Hepatocyte (in vitro differentiated cells): Measurements from ENCODE around the gene ARID3A. TPM values are rescaled to one million over a fixed set of nuclear protein-coding genes. Genes with fewer than 3 reads are reported as not detected.

Experiments
- DNase-seq: peaks from one replicate; pipeline ENCODE4 v3.0.0-alpha.2; 2016; ENCODE audit warnings: low spot score
- H2AFZ ChIP-seq: fragments of 200-600 bp; sonication (generic); 2 replicates; pipeline ENCODE4 v1.6.0; 2016; ENCODE audit warnings: antibody characterized with exemption, mild to moderate bottlenecking
- H3K27ac ChIP-seq: fragments of 200-600 bp; sonication (generic); 2 replicates; pipeline ENCODE4 v1.5.1; 2016; ENCODE audit warnings: mild to moderate bottlenecking
- H3K27me3 ChIP-seq: fragments of 200-600 bp; sonication (generic); 2 replicates; pipeline ENCODE4 v1.6.1; 2016
- H3K36me3 ChIP-seq: fragments of 200-600 bp; sonication (generic); replicated peaks from 2 replicates; pipeline ENCODE4 v1.5.1; 2016; ENCODE audit warnings: low read depth; ENCODE audit not compliant: insufficient read depth
- H3K4me1 ChIP-seq: fragments of 200-600 bp; sonication (generic); 2 replicates; pipeline ENCODE4 v1.5.1; 2016; ENCODE audit warnings: mild to moderate bottlenecking, moderate library complexity; ENCODE audit not compliant: insufficient read depth
- H3K4me2 ChIP-seq: fragments of 200-600 bp; sonication (generic); 2 replicates; pipeline ENCODE4 v1.6.0; 2016
- H3K4me3 ChIP-seq: fragments of 200-600 bp; sonication (generic); 2 replicates; pipeline ENCODE4 v1.5.1; 2016; ENCODE audit warnings: mild to moderate bottlenecking
- H3K79me2 ChIP-seq: fragments of 200-600 bp; sonication (generic); 2 replicates; pipeline ENCODE4 v1.6.0; 2017; ENCODE audit warnings: mild to moderate bottlenecking
- H3K9me2 ChIP-seq: fragments of 200-600 bp; sonication (generic); replicated peaks from 2 replicates; pipeline ENCODE4 v1.6.0; 2017; ENCODE audit warnings: mild to moderate bottlenecking; ENCODE audit not compliant: insufficient read depth
- H3K9me3 ChIP-seq: fragments of 200-600 bp; sonication (generic); 2 replicates; pipeline ENCODE4 v1.5.1; 2016; ENCODE audit warnings: low read depth, mild to moderate bottlenecking
- H4K20me1 ChIP-seq: fragments of 200-600 bp; sonication (generic); 2 replicates; pipeline ENCODE4 v1.6.0; 2016; ENCODE audit warnings: mild to moderate bottlenecking; ENCODE audit not compliant: insufficient read depth, poor library complexity, severe bottlenecking
- CTCF ChIP-seq: fragments of 200-600 bp; sonication (generic); IDR thresholded peaks from 2 replicates; pipeline ENCODE4 v1.5.1; 2016; ENCODE audit warnings: antibody characterized with exemption, mild to moderate bottlenecking; ENCODE audit not compliant: poor library complexity
- EZH2 ChIP-seq: fragments of 200-600 bp; sonication (generic); IDR thresholded peaks from 2 replicates; pipeline ENCODE4 v1.6.1; 2016; ENCODE audit warnings: antibody characterized with exemption, mild to moderate bottlenecking, borderline replicate concordance
- EZH2phosphoT487 ChIP-seq: fragments of 200-600 bp; sonication (generic); IDR thresholded peaks from one replicate; pipeline ENCODE4 v1.6.1; 2018; ENCODE audit warnings: antibody characterized with exemption, mild to moderate bottlenecking, low read depth, moderate library complexity; ENCODE audit not compliant: unreplicated experiment, severe bottlenecking
- WGBS: methylation state at CpG from one replicate; pipeline ENCODE4 v1.1.6; 2016; ENCODE audit warnings: low lambda C conversion rate; ENCODE audit errors: missing lambda C conversion rate; 5-methylcytosine and 5-hydroxymethylcytosine counted together
- polyA plus RNA-seq: library from polyadenylated mRNA; unstranded; fragments of >200 nt; fragmentation: Nextera tagmentation; extraction: Ambion mirVana; gene quantifications from 2 replicates; pipeline ENCODE4 v1.2.1, GENCODE V29; 2016
- total RNA-seq: library from RNA; depleted of rRNA; stranded (reverse); fragments of >200 nt; gene quantifications from 2 replicates; pipeline ENCODE4 v1.2.3, GENCODE V29; 2014

The ARID3A gene
- total and polyA plus RNA-seq, 2 experiments from 2014 or later = 122 to 180 TPM

- Histone ChIP-seq H3K27ac (peak overlapping the region; percentile 100), H3K4me3 (peak overlapping the region; percentile 21), H4K20me1 (peaks cover 7% of the 10 kb centered on the region), H3K79me2 (peaks cover 87% of the 10 kb centered on the region), H3K4me2 (peak overlapping the region; percentile 81), H3K4me1 (peaks cover 66% of the 10 kb centered on the region), H3K27me3 (no peaks in the 10 kb centered on the region), H3K36me3 (no peaks in the 10 kb centered on the region), H3K9me3 (no peaks in the 10 kb centered on the region), H2AFZ (no peak overlapping the region), H3K9me2 (no peaks in the 10 kb centered on the region)
- DNase-seq = peak; percentile 84
- 74% methylated on average over 36 of the region's 36 CpGs for WGBS
- TF ChIP-seq EZH2 = no peak
- TF ChIP-seq CTCF = no peak
- TF ChIP-seq EZH2phosphoT487 = no peak
Observed at GRCh38 chr19:958967-959855, 33.4 kb downstream of the ARID3A start.

DNA sequence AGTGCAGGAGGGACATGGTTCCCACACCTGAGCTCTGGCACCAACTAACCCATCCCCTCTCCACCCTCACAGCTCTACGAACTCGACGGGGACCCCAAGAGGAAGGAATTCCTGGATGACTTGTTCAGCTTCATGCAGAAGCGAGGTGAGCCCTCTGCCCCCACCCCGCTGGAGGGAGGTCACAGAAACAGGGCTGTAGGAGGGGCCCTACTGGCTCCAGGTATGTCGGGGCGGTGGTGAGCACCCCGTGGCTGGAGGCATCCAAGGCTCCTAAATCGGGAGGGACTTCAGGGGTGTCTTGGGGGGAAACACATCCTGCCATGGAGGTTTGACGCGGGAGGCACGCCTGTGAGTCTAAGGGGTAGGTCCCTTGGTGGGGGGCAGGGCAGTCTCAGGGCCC is 34.2 kb downstream of the ARID3A start:
- DNase-seq = peak; percentile 65
- Histone ChIP-seq H3K27me3 (no peaks in the 10 kb centered on the region), H4K20me1 (peaks cover 7% of the 10 kb centered on the region), H3K9me3 (no peaks in the 10 kb centered on the region), H3K9me2 (no peaks in the 10 kb centered on the region), H3K4me3 (no peak overlapping the region), H3K4me2 (peak overlapping the region; percentile 81), H2AFZ (no peak overlapping the region), H3K36me3 (peaks cover 1% of the 10 kb centered on the region), H3K4me1 (peaks cover 58% of the 10 kb centered on the region), H3K79me2 (peaks cover 80% of the 10 kb centered on the region), H3K27ac (peak overlapping the region; percentile 100)
- TF ChIP-seq EZH2 (no peak), CTCF (peak; percentile 9), EZH2phosphoT487 (no peak)
- WGBS = 53% methylated on average over 12 of the region's 12 CpGs

DNA sequence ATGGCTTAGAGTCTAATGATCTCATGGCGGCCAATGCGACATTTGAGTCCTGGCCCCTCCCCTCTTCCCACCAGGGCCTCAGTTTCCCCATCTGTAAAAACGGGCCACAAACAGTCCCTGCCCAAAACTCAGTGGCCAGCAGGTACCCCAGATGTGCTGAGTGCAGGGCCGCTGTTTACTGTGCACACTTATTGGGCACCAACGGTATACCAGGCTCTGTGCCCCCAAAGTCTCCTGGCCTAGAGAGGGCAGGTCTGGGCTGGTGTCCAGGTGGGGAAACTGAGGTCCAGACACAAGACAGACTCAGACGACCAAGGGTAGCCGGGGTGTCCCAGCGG is 34.7 kb downstream of the ARID3A start:
- Histone ChIP-seq H3K27ac (peak overlapping the region; percentile 100), H3K36me3 (peaks cover 3% of the 10 kb centered on the region), H2AFZ (no peak overlapping the region), H3K27me3 (no peaks in the 10 kb centered on the region), H3K4me2 (peak overlapping the region; percentile 81), H3K4me1 (peaks cover 53% of the 10 kb centered on the region), H3K4me3 (peak overlapping the region; percentile 55), H3K9me2 (no peaks in the 10 kb centered on the region), H4K20me1 (peaks cover 7% of the 10 kb centered on the region), H3K79me2 (peaks cover 80% of the 10 kb centered on the region), H3K9me3 (no peaks in the 10 kb centered on the region)
- peak; percentile 6 for DNase-seq
- TF ChIP-seq EZH2phosphoT487 (no peak), CTCF (no peak), EZH2 (no peak)
- whole genome bisulfite sequencing = 72% methylated on average over 8 of the region's 8 CpGs
